Stimulated activated naive B cell treated with anti-CD40 and anti-IgM and Interleukin-4, amounts not matched to agents 10 μg/mL and 1 μg/mL and 100 μg/mL, for 72 hours (primary cell): ENCODE data around the gene RPL13.
"Not testable (repeated sequence)": the region's sequence is repeated elsewhere in the genome, so short reads cannot be mapped to it uniquely, and the experiment has no call there.

ENCODE experiments used
- ATAC-seq, 2 donors: fragments of 150-1000 bp; cut with Tn5 transposase; replicated peaks; 2 replicates each; pipeline ENCODE4 v1.10.0; 2021; ENCODE audit warnings: moderate library complexity in 1 of 2
- DNase-seq: peaks from one replicate; pipeline ENCODE4 v3.0.0; 2021
- H3K27ac Mint-ChIP-seq: one replicate; pipeline ENCODE4 v1.8.0; 2022; ENCODE audit warnings: mild to moderate bottlenecking, mixed read lengths
- H3K27me3 Mint-ChIP-seq, 2 donors: one replicate each; pipeline ENCODE4 v1.8.0; 2022; ENCODE audit warnings: mixed read lengths in 2 of 2
- H3K36me3 Mint-ChIP-seq, 2 donors: one replicate each; pipeline ENCODE4 v1.8.0; 2022; ENCODE audit warnings: mixed read lengths in 2 of 2, mild to moderate bottlenecking in 1 of 2
- H3K4me1 Mint-ChIP-seq, 2 donors: one replicate each; pipeline ENCODE4 v1.8.0; 2022; ENCODE audit warnings: mixed read lengths in 2 of 2, mild to moderate bottlenecking in 1 of 2
- H3K4me3 Mint-ChIP-seq, 2 donors: one replicate each; pipeline ENCODE4 v1.8.0; 2022; ENCODE audit warnings: mild to moderate bottlenecking in 2 of 2, mixed read lengths in 2 of 2, moderate library complexity in 1 of 2
- H3K9me3 Mint-ChIP-seq, 2 donors: one replicate each; pipeline ENCODE4 v1.8.0; 2022; ENCODE audit warnings: mixed read lengths in 2 of 2, mild to moderate bottlenecking in 1 of 2

Gene RPL13

GRCh38 chr16:89562939-89563338 is 2.5 kb downstream of the RPL13 start:
- Mint-ChIP-seq H3K9me3 (no peaks in the 10 kb centered on the region), H3K36me3 (peaks cover 42 to 48% of the 10 kb centered on the region in 2 donors), H3K4me3 (peak overlapping the region; percentile 95 to 97), H3K4me1 (peaks cover 38 to 62% of the 10 kb centered on the region in 2 donors), H3K27me3 (no peaks in the 10 kb centered on the region), H3K27ac (peak overlapping the region; percentile 95)
- no peak for ATAC-seq
- DNase-seq, result no peak

GRCh38 chr16:89563639-89564392 is 3.3 kb downstream of the RPL13 start:
- Mint-ChIP-seq H3K4me3 (peak overlapping the region; percentile 73 to 79), H3K4me1 (peaks cover 38 to 62% of the 10 kb centered on the region in 2 donors), H3K27ac (peak overlapping the region; percentile 27), H3K9me3 (no peaks in the 10 kb centered on the region), H3K27me3 (no peaks in the 10 kb centered on the region), H3K36me3 (peaks cover 42 to 46% of the 10 kb centered on the region in 2 donors)
- ATAC-seq (no peak), DNase-seq (no peak)

GRCh38 chr16:89564476-89565255 is 4.2 kb downstream of the RPL13 start:
- ATAC-seq (no peak), DNase-seq (no peak)
- Mint-ChIP-seq H3K36me3 (peaks cover 42 to 46% of the 10 kb centered on the region in 2 donors), H3K27me3 (no peaks in the 10 kb centered on the region), H3K4me1 (peaks cover 37 to 56% of the 10 kb centered on the region in 2 donors), H3K9me3 (no peaks in the 10 kb centered on the region), H3K27ac (peak overlapping the region; percentile 94), H3K4me3 (peak overlapping the region; percentile 73 to 79)

GRCh38 chr16:89565256-89565505 is 4.7 kb downstream of the RPL13 start:
- Mint-ChIP-seq H3K4me3 (peak overlapping the region; percentile 73 to 79), H3K4me1 (peaks cover 36 to 52% of the 10 kb centered on the region in 2 donors), H3K9me3 (no peaks in the 10 kb centered on the region), H3K27me3 (peaks cover under 1 to 4% of the 10 kb centered on the region in 2 donors), H3K36me3 (peaks cover 42 to 46% of the 10 kb centered on the region in 2 donors), H3K27ac (peak overlapping the region; percentile 94)
- ATAC-seq (peak in 1 of 2 donors; percentile 0), DNase-seq (no peak)

- Mint-ChIP-seq H3K9me3 (no peaks in the 10 kb centered on the region), H3K27me3 (peaks cover 5 to 9% of the 10 kb centered on the region in 2 donors), H3K27ac (peak overlapping the region; percentile 94), H3K36me3 (peaks cover 42 to 47% of the 10 kb centered on the region in 2 donors), H3K4me3 (peak overlapping the region; percentile 73 to 79), H3K4me1 (peaks cover 38 to 52% of the 10 kb centered on the region in 2 donors)
- peak; percentile 51 for DNase-seq
- ATAC-seq, result peak; percentile 68 to 73
These were observed 5.3 kb downstream of the RPL13 start for GRCh38 chr16:89565506-89566372.

GRCh38 chr16:89567656-89568594 is 7.4 kb downstream of the RPL13 start:
- ATAC-seq (no peak), DNase-seq (no peak)
- Mint-ChIP-seq H3K4me3 (no peak overlapping the region), H3K27me3 (peaks cover 14 to 28% of the 10 kb centered on the region in 2 donors), H3K4me1 (peaks cover 38 to 54% of the 10 kb centered on the region in 2 donors), H3K27ac (no peak overlapping the region), H3K36me3 (peaks cover 24 to 29% of the 10 kb centered on the region in 2 donors), H3K9me3 (no peaks in the 10 kb centered on the region)

GRCh38 chr16:89569506-89570341 is 9.2 kb downstream of the RPL13 start:
- H3K27me3 Mint-ChIP-seq, result peaks cover 15 to 30% of the 10 kb centered on the region in 2 donors
- no peak overlapping the region for H3K27ac Mint-ChIP-seq
- no peak overlapping the region for H3K4me3 Mint-ChIP-seq
- no peaks in the 10 kb centered on the region for H3K9me3 Mint-ChIP-seq
- peaks cover 29 to 43% of the 10 kb centered on the region in 2 donors for H3K4me1 Mint-ChIP-seq
- H3K36me3 Mint-ChIP-seq, result peaks cover 10 to 14% of the 10 kb centered on the region in 2 donors
- ATAC-seq (no peak), DNase-seq (no peak)

GRCh38 chr16:89570342-89570923 is 10.0 kb downstream of the RPL13 start:
- Mint-ChIP-seq H3K27me3 (peaks cover 15 to 30% of the 10 kb centered on the region in 2 donors), H3K27ac (no peak overlapping the region)

GRCh38 chr16:89570983-89571598 is 10.6 kb downstream of the RPL13 start:
- peaks cover 18 to 33% of the 10 kb centered on the region in 2 donors for H3K4me1 Mint-ChIP-seq
- peaks cover 15 to 30% of the 10 kb centered on the region in 2 donors for H3K27me3 Mint-ChIP-seq
- not testable (repeated sequence) for H3K4me3 Mint-ChIP-seq, H3K36me3 Mint-ChIP-seq, H3K9me3 Mint-ChIP-seq, ATAC-seq, H3K27ac Mint-ChIP-seq, DNase-seq

More at GRCh38 chr16:89570342-89570923, 10.0 kb downstream of the RPL13 start:
- no peaks in the 10 kb centered on the region for H3K9me3 Mint-ChIP-seq
- ATAC-seq, result no peak
- H3K36me3 Mint-ChIP-seq, result peaks cover 6 to 8% of the 10 kb centered on the region in 2 donors
- H3K4me1 Mint-ChIP-seq, result peaks cover 24 to 40% of the 10 kb centered on the region in 2 donors
- DNase-seq, result no peak
- H3K4me3 Mint-ChIP-seq, result no peak overlapping the region

- H3K4me3 Mint-ChIP-seq, result peak overlapping the region in 1 of 2 donors; percentile 19
- ATAC-seq (no peak), DNase-seq (no peak)
- peak overlapping the region; percentile 79 for H3K27ac Mint-ChIP-seq
- peaks cover 18 to 29% of the 10 kb centered on the region in 2 donors for H3K4me1 Mint-ChIP-seq
- H3K27me3 Mint-ChIP-seq, result peaks cover 15 to 30% of the 10 kb centered on the region in 2 donors
- H3K36me3 Mint-ChIP-seq, result peaks cover 4 to 6% of the 10 kb centered on the region in 2 donors
- no peaks in the 10 kb centered on the region for H3K9me3 Mint-ChIP-seq
These were observed 11.2 kb downstream of the RPL13 start for GRCh38 chr16:89571636-89572035.

- Mint-ChIP-seq H3K27me3 (peaks cover 15 to 30% of the 10 kb centered on the region in 2 donors), H3K36me3 (peaks cover 4 to 6% of the 10 kb centered on the region in 2 donors), H3K9me3 (no peaks in the 10 kb centered on the region), H3K27ac (peak overlapping the region; percentile 79), H3K4me3 (peak overlapping the region in 1 of 2 donors; percentile 29), H3K4me1 (peaks cover 18 to 29% of the 10 kb centered on the region in 2 donors)
- peak; percentile 44 to 45 for ATAC-seq
- DNase-seq, result no peak
These were observed 11.6 kb downstream of the RPL13 start for GRCh38 chr16:89572073-89572484.
